ENCODE measurements around the gene PLEKHG4.

Gene PLEKHG4

GRCh38 chr16:67279296-67280089 lies at the start of gene PLEKHG4:
TSS of gene PLEKHG4 (plus strand) at chr16:67279532. CDS start at chr16:67280045, 513 bp downstream.
- DNase-seq (ENCODE audit: low spot score) = peak; percentile 78

- no peak for DNase-seq (ENCODE audit: low spot score)
Measured at GRCh38 chr16:67229906-67230808, 49.2 kb upstream of the PLEKHG4 start.

- DNase-seq (ENCODE audit: low spot score) = no peak
Measured at GRCh38 chr16:67230809-67231660, 48.3 kb upstream of the PLEKHG4 start.

- no peak for DNase-seq (ENCODE audit: low spot score)
Measured at GRCh38 chr16:67233596-67233995, 45.7 kb upstream of the PLEKHG4 start.

GRCh38 chr16:67234180-67234597 lies 45.1 kb upstream of the PLEKHG4 start:
- no peak for DNase-seq (ENCODE audit: low spot score)

GRCh38 chr16:67235816-67236562 lies 43.3 kb upstream of the PLEKHG4 start:
- peak; percentile 61 for DNase-seq (ENCODE audit: low spot score)

GRCh38 chr16:67236563-67237395 lies 42.6 kb upstream of the PLEKHG4 start:
- peak; percentile 47 for DNase-seq (ENCODE audit: low spot score)

GRCh38 chr16:67237396-67238277 lies 41.7 kb upstream of the PLEKHG4 start:
- DNase-seq (ENCODE audit: low spot score) = no peak

- DNase-seq (ENCODE audit: low spot score) = no peak
Measured at GRCh38 chr16:67238278-67238575, 41.1 kb upstream of the PLEKHG4 start.

GRCh38 chr16:67238806-67239470 lies 40.4 kb upstream of the PLEKHG4 start:
- no peak for DNase-seq (ENCODE audit: low spot score)

- no peak for DNase-seq (ENCODE audit: low spot score)
Measured at GRCh38 chr16:67240506-67240905, 38.8 kb upstream of the PLEKHG4 start.

GRCh38 chr16:67241008-67241900 lies 38.1 kb upstream of the PLEKHG4 start:
- no peak for DNase-seq (ENCODE audit: low spot score)

- DNase-seq (ENCODE audit: low spot score) = no peak
Measured at GRCh38 chr16:67242138-67242730, 37.1 kb upstream of the PLEKHG4 start.

- no peak for DNase-seq (ENCODE audit: low spot score)
Measured at GRCh38 chr16:67243481-67243880, 35.9 kb upstream of the PLEKHG4 start.

- DNase-seq (ENCODE audit: low spot score) = peak; percentile 77
Measured at GRCh38 chr16:67244387-67245185, 34.7 kb upstream of the PLEKHG4 start.

- DNase-seq (ENCODE audit: low spot score) = no peak
Measured at GRCh38 chr16:67245186-67245585, 34.1 kb upstream of the PLEKHG4 start.

GRCh38 chr16:67245674-67246080 lies 33.7 kb upstream of the PLEKHG4 start:
- DNase-seq (ENCODE audit: low spot score) = no peak
